Activated naive CD8-positive, alpha-beta T cell (primary cell): ENCODE data around the gene OTUD3.

Source experiments
- H3K27ac Mint-ChIP-seq: one replicate; pipeline ENCODE4 v1.8.0; 2021; ENCODE audit warnings: mixed read lengths
- H3K27me3 Mint-ChIP-seq: one replicate; pipeline ENCODE4 v1.8.0; 2021; ENCODE audit warnings: mixed read lengths
- H3K36me3 Mint-ChIP-seq: one replicate; pipeline ENCODE4 v1.8.0; 2021; ENCODE audit warnings: mixed read lengths
- H3K4me1 Mint-ChIP-seq: one replicate; pipeline ENCODE4 v1.8.0; 2021; ENCODE audit warnings: low read depth, mixed read lengths
- H3K4me3 Mint-ChIP-seq: one replicate; pipeline ENCODE4 v1.8.0; 2021; ENCODE audit warnings: mild to moderate bottlenecking, mixed read lengths
- H3K9me3 Mint-ChIP-seq: one replicate; pipeline ENCODE4 v1.8.0; 2021; ENCODE audit warnings: low read depth, mixed read lengths

Gene OTUD3

GRCh38 chr1:19941206-19941568 lies 59.0 kb downstream of the OTUD3 start:
- Mint-ChIP-seq H3K27ac (no peak overlapping the region), H3K4me1 (no peaks in the 10 kb centered on the region), H3K4me3 (no peak overlapping the region), H3K27me3 (peaks cover 3% of the 10 kb centered on the region), H3K36me3 (no peaks in the 10 kb centered on the region), H3K9me3 (no peaks in the 10 kb centered on the region)

- Mint-ChIP-seq H3K4me1 (no peaks in the 10 kb centered on the region), H3K4me3 (no peak overlapping the region), H3K27ac (no peak overlapping the region), H3K9me3 (no peaks in the 10 kb centered on the region), H3K27me3 (peaks cover 7% of the 10 kb centered on the region), H3K36me3 (no peaks in the 10 kb centered on the region)
These were observed 59.9 kb downstream of the OTUD3 start for GRCh38 chr1:19942088-19942487.

GRCh38 chr1:19942657-19943056 lies 60.5 kb downstream of the OTUD3 start:
- H3K4me3 Mint-ChIP-seq: no peak overlapping the region
- no peaks in the 10 kb centered on the region for H3K9me3 Mint-ChIP-seq
- H3K36me3 Mint-ChIP-seq: no peaks in the 10 kb centered on the region
- H3K27me3 Mint-ChIP-seq: peaks cover 7% of the 10 kb centered on the region
- H3K4me1 Mint-ChIP-seq: no peaks in the 10 kb centered on the region
- no peak overlapping the region for H3K27ac Mint-ChIP-seq

GRCh38 chr1:19945914-19946313 lies 63.7 kb downstream of the OTUD3 start:
- Mint-ChIP-seq H3K27me3 (peaks cover 14% of the 10 kb centered on the region), H3K4me1 (no peaks in the 10 kb centered on the region), H3K9me3 (no peaks in the 10 kb centered on the region), H3K4me3 (no peak overlapping the region), H3K36me3 (no peaks in the 10 kb centered on the region), H3K27ac (no peak overlapping the region)

GRCh38 chr1:19946331-19946751 lies 64.1 kb downstream of the OTUD3 start:
- H3K36me3 Mint-ChIP-seq: no peaks in the 10 kb centered on the region
- no peaks in the 10 kb centered on the region for H3K4me1 Mint-ChIP-seq
- no peaks in the 10 kb centered on the region for H3K9me3 Mint-ChIP-seq

GRCh38 chr1:19946971-19947370 lies 64.8 kb downstream of the OTUD3 start:
- H3K4me1 Mint-ChIP-seq: no peaks in the 10 kb centered on the region
- no peak overlapping the region for H3K27ac Mint-ChIP-seq
- H3K4me3 Mint-ChIP-seq: no peak overlapping the region
- no peaks in the 10 kb centered on the region for H3K9me3 Mint-ChIP-seq
- H3K36me3 Mint-ChIP-seq: no peaks in the 10 kb centered on the region
- peaks cover 14% of the 10 kb centered on the region for H3K27me3 Mint-ChIP-seq

More at GRCh38 chr1:19946331-19946751, 64.1 kb downstream of the OTUD3 start:
- peaks cover 14% of the 10 kb centered on the region for H3K27me3 Mint-ChIP-seq
- no peak overlapping the region for H3K27ac Mint-ChIP-seq
- no peak overlapping the region for H3K4me3 Mint-ChIP-seq

- Mint-ChIP-seq H3K4me3 (no peak overlapping the region), H3K27ac (no peak overlapping the region), H3K36me3 (no peaks in the 10 kb centered on the region), H3K9me3 (no peaks in the 10 kb centered on the region), H3K4me1 (no peaks in the 10 kb centered on the region), H3K27me3 (peaks cover 19% of the 10 kb centered on the region)
These were observed 66.8 kb downstream of the OTUD3 start for GRCh38 chr1:19949016-19949415.

- Mint-ChIP-seq H3K36me3 (no peaks in the 10 kb centered on the region), H3K9me3 (no peaks in the 10 kb centered on the region), H3K4me1 (no peaks in the 10 kb centered on the region), H3K27me3 (peaks cover 16% of the 10 kb centered on the region), H3K4me3 (no peak overlapping the region), H3K27ac (no peak overlapping the region)
These were observed 71.9 kb downstream of the OTUD3 start for GRCh38 chr1:19954059-19954458.

- Mint-ChIP-seq H3K4me1 (no peaks in the 10 kb centered on the region), H3K27ac (no peak overlapping the region), H3K4me3 (no peak overlapping the region), H3K36me3 (no peaks in the 10 kb centered on the region), H3K27me3 (peaks cover 16% of the 10 kb centered on the region), H3K9me3 (no peaks in the 10 kb centered on the region)
These were observed 73.5 kb downstream of the OTUD3 start for GRCh38 chr1:19955534-19956170.

GRCh38 chr1:19957779-19958178 lies 75.6 kb downstream of the OTUD3 start:
- Mint-ChIP-seq H3K36me3 (no peaks in the 10 kb centered on the region), H3K4me1 (no peaks in the 10 kb centered on the region), H3K27me3 (peaks cover 24% of the 10 kb centered on the region), H3K4me3 (no peak overlapping the region), H3K9me3 (no peaks in the 10 kb centered on the region), H3K27ac (no peak overlapping the region)

GRCh38 chr1:19960591-19960990 lies 78.4 kb downstream of the OTUD3 start:
- Mint-ChIP-seq H3K27ac (no peak overlapping the region), H3K9me3 (no peaks in the 10 kb centered on the region), H3K4me1 (no peaks in the 10 kb centered on the region), H3K4me3 (no peak overlapping the region), H3K27me3 (peaks cover 19% of the 10 kb centered on the region), H3K36me3 (no peaks in the 10 kb centered on the region)
